Measurements from ENCODE around the gene MUS81. TPM values are rescaled to one million over a fixed set of nuclear protein-coding genes. Genes with fewer than 3 reads are reported as not detected.

The MUS81 gene
- total and polyA plus RNA-seq, 2 donors (not counting 3 experiments of a cell fraction or from before 2014, with no cell fraction given), result 57.9 to 76.9 TPM

DNA sequence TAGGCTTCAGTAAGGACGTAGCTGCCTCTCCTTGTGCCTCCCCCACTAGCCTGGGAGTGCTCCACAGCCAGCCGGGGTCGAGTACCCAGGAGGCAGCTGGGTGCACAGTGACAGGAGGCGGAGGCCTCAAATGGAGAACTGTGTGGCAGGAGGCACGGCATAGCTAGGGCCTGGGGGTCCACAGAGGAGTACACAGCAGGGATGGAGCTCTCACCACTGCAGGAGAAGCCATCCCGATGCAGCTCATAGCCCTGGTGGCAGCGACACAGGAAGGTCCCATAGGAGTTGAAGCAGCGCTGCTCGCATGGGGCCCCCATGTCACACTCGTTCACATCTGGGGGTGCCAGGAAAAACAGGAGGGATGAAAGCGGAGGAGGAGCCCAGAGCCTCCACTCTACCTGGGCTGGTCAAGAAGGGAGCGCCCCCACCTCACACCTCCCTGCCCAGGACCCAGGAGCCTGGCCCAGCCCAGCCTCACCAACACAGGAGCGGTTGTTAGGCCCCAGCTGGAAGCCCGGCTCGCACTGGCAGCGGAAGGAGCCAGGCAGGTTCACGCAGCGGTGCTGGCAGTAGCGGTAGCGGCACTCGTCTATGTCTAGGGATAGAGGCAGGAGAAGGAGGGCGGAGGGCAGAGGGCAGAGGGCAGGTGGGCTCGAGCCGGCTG is 9.5 kb downstream of the MUS81 start:
- dilution Hi-C loops (cut with MboI; ENCODE audit: extremely low pct_ligation_motif_present, low sequenced_read_pairs), result no loop called here
- Histone ChIP-seq H4K20me1 (replicated peaks; ENCODE audit: control insufficient read depth, extremely low read depth, insufficient read depth, low read length) (no peaks in the 10 kb centered on the region), H2AFZ (ENCODE audit: low read depth, low read length) (no peak overlapping the region), H3K27ac (ENCODE audit: insufficient read depth, low read depth, low read length) (no peak overlapping the region), H3K4me3 (replicated peaks in 1 of 3; ENCODE audit: insufficient read depth in 1 of 3, low read depth in 1 of 3, low read length in 3 of 3) (no peak overlapping the region), H3K9ac (replicated peaks; ENCODE audit: extremely low read depth, insufficient read depth, low read length) (no peak overlapping the region), H3K9me1 (replicated peaks; ENCODE audit: control insufficient read depth, extremely low read depth, insufficient read depth, low read length) (no peaks in the 10 kb centered on the region), H3K27me3 (ENCODE audit: control insufficient read depth in 2 of 2, insufficient read depth in 2 of 2, low read length in 2 of 2) (no peaks in the 10 kb centered on the region), H3K4me2 (ENCODE audit: insufficient read depth, low read length) (no peak overlapping the region), H3K79me2 (ENCODE audit: control insufficient read depth, insufficient read depth, low read length) (peaks cover 2% of the 10 kb centered on the region), H3K4me1 (ENCODE audit: control insufficient read depth, extremely low read depth, insufficient read depth, low read length) (peaks cover 17% of the 10 kb centered on the region), H3K9me3 (replicated peaks; ENCODE audit: control insufficient read depth, insufficient read depth, low read length) (no peaks in the 10 kb centered on the region), H3K36me3 (ENCODE audit: control insufficient read depth in 2 of 2, extremely low read depth in 1 of 2, insufficient read depth in 2 of 2, low read length in 2 of 2) (peaks cover 6 to 34% of the 10 kb centered on the region in 2 experiments)
- no TSS peak for BruUV-seq (replicated peaks)
- intact Hi-C loops (cut with micrococcal nuclease), result no loop called here
- POLR2A ChIA-PET, result interaction anchor here (0.9 to 1.5 kb wide), 3 partner anchors 9 to 21 kb away, joined by 3 to 4 read pairs (median 3); partner anchors contain the start of gene CCDC85B
- no peak for DNase-seq (ENCODE audit: low read depth, low spot score)
- CTCF ChIA-PET, result interaction anchor here (1.1 to 7.1 kb wide), 3 partner anchors 10 to 18 kb away, joined by 3 to 73 read pairs (median 16); partner anchors contain the start of genes CFL1, FIBP and MUS81
- TF ChIP-seq, protein P1, sequence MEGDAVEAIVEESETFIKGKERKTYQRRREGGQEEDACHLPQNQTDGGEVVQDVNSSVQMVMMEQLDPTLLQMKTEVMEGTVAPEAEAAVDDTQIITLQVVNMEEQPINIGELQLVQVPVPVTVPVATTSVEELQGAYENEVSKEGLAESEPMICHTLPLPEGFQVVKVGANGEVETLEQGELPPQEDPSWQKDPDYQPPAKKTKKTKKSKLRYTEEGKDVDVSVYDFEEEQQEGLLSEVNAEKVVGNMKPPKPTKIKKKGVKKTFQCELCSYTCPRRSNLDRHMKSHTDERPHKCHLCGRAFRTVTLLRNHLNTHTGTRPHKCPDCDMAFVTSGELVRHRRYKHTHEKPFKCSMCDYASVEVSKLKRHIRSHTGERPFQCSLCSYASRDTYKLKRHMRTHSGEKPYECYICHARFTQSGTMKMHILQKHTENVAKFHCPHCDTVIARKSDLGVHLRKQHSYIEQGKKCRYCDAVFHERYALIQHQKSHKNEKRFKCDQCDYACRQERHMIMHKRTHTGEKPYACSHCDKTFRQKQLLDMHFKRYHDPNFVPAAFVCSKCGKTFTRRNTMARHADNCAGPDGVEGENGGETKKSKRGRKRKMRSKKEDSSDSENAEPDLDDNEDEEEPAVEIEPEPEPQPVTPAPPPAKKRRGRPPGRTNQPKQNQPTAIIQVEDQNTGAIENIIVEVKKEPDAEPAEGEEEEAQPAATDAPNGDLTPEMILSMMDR (IDR thresholded peaks at IDR 0.05; ENCODE audit: extremely low read depth in 1 of 2, insufficient read depth in 1 of 2, low read depth in 1 of 2, low read length in 2 of 2), result no peak
- TF ChIP-seq MYC (IDR thresholded peaks at IDR 0.05; ENCODE audit: low read depth, low read length) (no peak), POLR2A (IDR thresholded peaks at IDR 0.05; ENCODE audit: low read depth, low read length) (no peak), EZH2 (IDR thresholded peaks at IDR 0.05; ENCODE audit: borderline replicate concordance, low read depth, low read length, severe bottlenecking) (no peak), GATA2 (IDR thresholded peaks at IDR 0.05; ENCODE audit: insufficient read depth, insufficient read length, low read depth, low read length) (no peak), POLR2AphosphoS5 (IDR thresholded peaks at IDR 0.05; ENCODE audit: insufficient read depth, low read depth, low read length) (no peak), FOS (IDR thresholded peaks at IDR 0.05; ENCODE audit: borderline replicate concordance, insufficient read depth, low read length) (no peak), JUN (IDR thresholded peaks at IDR 0.05; ENCODE audit: borderline replicate concordance, insufficient read depth, insufficient read length, low read depth) (no peak)
- TF ChIP-seq, protein P2, sequence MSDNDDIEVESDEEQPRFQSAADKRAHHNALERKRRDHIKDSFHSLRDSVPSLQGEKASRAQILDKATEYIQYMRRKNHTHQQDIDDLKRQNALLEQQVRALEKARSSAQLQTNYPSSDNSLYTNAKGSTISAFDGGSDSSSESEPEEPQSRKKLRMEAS (IDR thresholded peaks at IDR 0.05; ENCODE audit: insufficient read depth, insufficient read length), result no peak
- FAIRE-seq, result no peak

Measured in endothelial cell of umbilical vein (primary cell).